Brain microvascular endothelial cell (primary cell): Measurements from ENCODE around the gene IL11.

Experiments used
- DNase-seq: peaks from one replicate; pipeline ENCODE4 v3.0.0-alpha.2; 2020
- H3K27ac ChIP-seq: fragments of 250-450 bp; sonication (Bioruptor Pico); 2 replicates; pipeline ENCODE4 v1.5.1; 2020; ENCODE audit warnings: mild to moderate bottlenecking, moderate library complexity
- H3K27me3 ChIP-seq: fragments of 250-450 bp; sonication (Bioruptor Pico); replicated peaks from 2 replicates; pipeline ENCODE4 v1.5.1; 2020; ENCODE audit warnings: mild to moderate bottlenecking
- H3K36me3 ChIP-seq: fragments of 250-450 bp; sonication (Bioruptor Pico); replicated peaks from 2 replicates; pipeline ENCODE4 v1.5.1; 2020; ENCODE audit warnings: mild to moderate bottlenecking
- H3K4me3 ChIP-seq: 2 replicates; pipeline ENCODE4 v1.5.1; 2011; ENCODE audit warnings: low read depth, mild to moderate bottlenecking, control low read depth, low read length, moderate library complexity
- CTCF ChIP-seq: IDR thresholded peaks from 2 replicates; pipeline ENCODE4 v1.5.1; 2011; ENCODE audit warnings: low read depth, mild to moderate bottlenecking, moderate library complexity, low read length, control low read depth, inconsistent platforms; ENCODE audit errors: missing control alignments
- in situ Hi-C: cut with HindIII; loops from 2 replicates; pipeline ENCODE4 v1.10.0; 2017; ENCODE audit warnings: low sequenced_read_pairs, low pct_ligation_motif_present

IL11 gene

GRCh38 chr19:55376241-55376933, 6.1 kb upstream of the IL11 start, which contains the start of gene TMEM190:
TMEM190 (plus strand) TSS chr19:55376826; CDS start chr19:55376854, 28 bp downstream.
- H3K27me3 ChIP-seq, result peaks cover 2% of the 10 kb centered on the region
- no peaks in the 10 kb centered on the region for H3K36me3 ChIP-seq
- DNase-seq, result no peak
- H3K27ac ChIP-seq, result no peak within 1 kb of the TSS
- TF ChIP-seq CTCF, result no peak
- H3K4me3 ChIP-seq, result no peak within 1 kb of the TSS
- in situ Hi-C loops, result loop anchor here (25.0 kb wide), 1 partner anchor 236 kb away; the partner anchor contains the start of genes ZNF524, ZNF784 and ZNF865

- Histone ChIP-seq H3K4me3 (no peak overlapping the region), H3K27ac (no peak overlapping the region), H3K36me3 (no peaks in the 10 kb centered on the region), H3K27me3 (peaks cover 2% of the 10 kb centered on the region)
- TF ChIP-seq CTCF, result no peak
- in situ Hi-C loops, result no loop called here
- DNase-seq, result no peak
These were observed 3.9 kb upstream of the IL11 start for GRCh38 chr19:55373993-55374757.

- TF ChIP-seq CTCF, result no peak
- Histone ChIP-seq H3K27me3 (peaks cover 2% of the 10 kb centered on the region), H3K4me3 (no peak overlapping the region), H3K36me3 (no peaks in the 10 kb centered on the region), H3K27ac (no peak overlapping the region)
- DNase-seq, result no peak
- in situ Hi-C loops, result no loop called here
These were observed 3.2 kb upstream of the IL11 start for GRCh38 chr19:55373306-55373992.

- no peaks in the 10 kb centered on the region for H3K27me3 ChIP-seq
- in situ Hi-C loops, result no loop called here
- DNase-seq, result peak; percentile 23
- no peak for TF ChIP-seq CTCF
- H3K4me3 ChIP-seq, result no peak overlapping the region
- H3K36me3 ChIP-seq, result no peaks in the 10 kb centered on the region
- H3K27ac ChIP-seq, result no peak overlapping the region
These were observed 2.2 kb upstream of the IL11 start for GRCh38 chr19:55372316-55373081.

- DNase-seq, result peak; percentile 74
- Histone ChIP-seq H3K4me3 (peak overlapping the region; percentile 83), H3K27me3 (no peaks in the 10 kb centered on the region)
These were observed 484 bp downstream of the IL11 start for GRCh38 chr19:55369653-55370304.

More at GRCh38 chr19:55369653-55370304, 484 bp downstream of the IL11 start:
- in situ Hi-C loops, result no loop called here
- H3K27ac ChIP-seq, result peak overlapping the region; percentile 68
- no peaks in the 10 kb centered on the region for H3K36me3 ChIP-seq
- TF ChIP-seq CTCF, result peak; percentile 3
